Measurements from ENCODE around the gene GARNL3.

- no peak for TF ChIP-seq CTCF (IDR thresholded peaks at IDR 0.05)
- no peak for TF ChIP-seq POLR2A (IDR thresholded peaks at IDR 0.05)
These were observed 146.5 kb downstream of the GARNL3 start for GRCh38 chr9:127411122-127411521.
